ENCODE data around the gene ITPR1. TPM values are rescaled to one million over a fixed set of nuclear protein-coding genes. Genes with fewer than 3 reads are reported as not detected.

The ITPR1 gene
- total RNA-seq, 1 donor from 2014 or later = 90.5 TPM

- DNase-seq (ENCODE audit: low spot score) = no peak
These were observed 1.3 kb upstream of the ITPR1 start for GRCh38 chr3:4491855-4492207.

DNA sequence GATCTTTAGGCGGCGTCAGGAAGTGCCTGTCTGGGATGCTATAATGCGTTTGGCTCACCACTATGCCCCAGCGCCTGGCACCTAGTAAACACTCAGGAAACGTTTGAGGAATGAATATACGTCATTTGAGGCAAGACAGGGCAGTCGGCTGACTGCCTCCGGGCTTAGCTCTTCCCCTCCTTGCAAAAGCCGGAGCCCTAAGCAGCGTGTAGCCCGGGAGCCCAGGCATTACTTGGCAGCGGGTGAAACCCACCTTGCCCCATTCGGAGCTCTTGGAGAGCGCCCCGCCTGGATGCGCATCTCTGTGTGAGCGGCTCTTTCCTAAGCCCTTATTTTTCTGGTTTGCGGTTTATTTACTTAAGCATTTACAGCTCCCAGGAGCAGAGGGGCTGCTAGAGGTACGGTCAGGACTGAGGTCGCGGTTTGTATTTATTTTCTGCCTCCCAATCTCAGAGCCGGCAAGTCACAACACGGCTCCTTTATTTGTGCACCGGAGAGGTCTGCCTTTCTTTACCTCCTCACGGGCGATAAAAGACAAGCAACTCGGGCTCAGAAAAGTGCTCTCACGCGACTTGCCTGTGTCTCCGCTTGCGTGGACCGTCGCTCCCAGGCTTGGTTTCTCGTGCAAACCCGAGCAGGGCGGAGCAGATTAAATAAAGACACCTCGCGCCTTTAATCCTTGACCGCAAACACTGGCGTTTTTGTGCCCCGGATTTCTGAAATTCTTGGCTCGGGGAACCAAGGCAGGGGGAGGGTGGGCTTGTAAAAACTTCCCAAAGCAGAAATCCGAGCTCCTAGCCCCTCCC, 737 bp upstream of the ITPR1 start:
- DNase-seq (ENCODE audit: low spot score) = peak; percentile 61

DNA sequence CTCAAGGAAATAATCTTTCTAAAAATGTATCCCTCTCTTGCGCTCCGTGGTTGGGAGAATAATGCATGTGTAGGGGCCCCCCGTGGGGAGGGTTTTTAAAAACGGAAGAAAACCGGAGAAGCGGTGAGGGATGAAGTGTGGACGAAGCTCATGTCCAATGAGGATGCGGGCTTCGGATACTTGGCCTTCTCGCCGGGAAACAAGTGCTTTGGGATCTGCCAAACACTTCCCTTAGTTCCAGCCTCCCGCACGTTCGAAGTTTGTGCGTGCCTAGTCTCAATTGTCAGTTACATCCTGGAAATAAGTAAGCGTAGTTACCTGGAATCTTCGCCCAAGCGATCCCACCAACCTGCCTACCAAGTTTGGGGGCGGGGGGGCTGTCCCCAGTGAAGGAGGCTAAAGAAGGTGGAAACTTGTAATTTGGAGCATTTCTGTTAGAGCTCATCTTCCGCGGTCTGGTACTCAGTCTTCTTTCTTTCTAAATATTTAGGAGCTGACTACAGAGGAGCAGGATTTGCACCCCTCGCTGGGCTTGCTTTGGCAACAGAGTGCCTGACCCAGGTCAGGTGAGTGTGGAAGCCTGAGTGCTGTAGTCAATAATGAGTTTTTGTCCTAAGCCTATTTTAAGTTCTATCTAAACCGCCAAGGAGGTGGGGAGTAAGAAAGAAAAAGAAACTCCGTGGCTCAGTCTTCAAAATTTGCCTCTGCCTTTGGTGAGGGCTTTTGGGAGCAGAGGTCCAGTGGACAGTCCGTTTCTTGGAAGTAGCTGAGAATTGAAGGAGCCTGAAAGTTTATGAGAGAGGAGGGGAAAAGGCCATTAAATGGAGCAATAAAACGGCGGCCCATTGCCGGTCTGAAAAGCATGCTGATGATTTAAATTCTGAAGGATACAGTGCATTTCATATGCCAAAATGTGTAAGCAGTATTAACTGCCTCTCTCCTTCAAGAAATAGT, 1.1 kb downstream of the ITPR1 start:
- DNase-seq (ENCODE audit: low spot score) = no peak

GRCh38 chr3:4494895-4495264, 1.7 kb downstream of the ITPR1 start:
- DNase-seq (ENCODE audit: low spot score) = no peak

DNA sequence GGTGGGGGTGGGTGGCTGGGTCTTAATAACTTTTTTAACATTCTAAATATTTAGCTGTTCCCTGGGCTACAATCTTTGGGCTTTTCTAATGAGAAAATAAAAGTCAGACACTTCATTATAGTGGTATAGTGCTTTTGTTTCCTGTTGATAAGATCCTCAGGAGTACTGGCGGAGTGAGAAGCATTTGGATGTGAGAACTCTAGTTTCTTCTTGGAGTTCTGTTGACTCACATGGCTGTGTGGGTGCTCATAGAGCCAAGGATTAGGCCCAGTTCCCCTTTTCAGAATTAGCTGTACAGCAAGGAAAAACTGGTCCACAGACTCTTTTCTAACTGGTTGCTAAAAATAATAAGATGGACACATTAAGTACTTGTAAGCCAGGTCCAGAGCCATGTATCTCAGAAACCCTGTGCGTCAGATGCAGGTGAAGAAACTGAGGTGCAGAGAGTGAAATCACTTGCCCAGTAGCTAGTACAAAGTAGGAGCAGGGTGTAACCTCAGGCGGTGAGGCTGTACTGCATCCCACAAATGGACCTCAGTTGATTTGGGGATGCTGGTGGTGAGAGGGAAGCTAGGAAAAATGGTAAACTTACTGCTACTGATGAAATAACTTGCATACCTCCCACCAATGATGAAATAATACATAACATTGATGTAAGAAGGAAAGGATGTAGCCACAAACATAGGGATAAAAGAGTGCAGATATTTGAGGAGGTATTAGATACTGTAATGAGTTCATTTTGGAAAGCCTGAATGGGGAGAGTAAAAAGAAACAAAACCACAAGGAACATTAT, 2.3 kb downstream of the ITPR1 start:
- no peak for DNase-seq (ENCODE audit: low spot score)

DNA sequence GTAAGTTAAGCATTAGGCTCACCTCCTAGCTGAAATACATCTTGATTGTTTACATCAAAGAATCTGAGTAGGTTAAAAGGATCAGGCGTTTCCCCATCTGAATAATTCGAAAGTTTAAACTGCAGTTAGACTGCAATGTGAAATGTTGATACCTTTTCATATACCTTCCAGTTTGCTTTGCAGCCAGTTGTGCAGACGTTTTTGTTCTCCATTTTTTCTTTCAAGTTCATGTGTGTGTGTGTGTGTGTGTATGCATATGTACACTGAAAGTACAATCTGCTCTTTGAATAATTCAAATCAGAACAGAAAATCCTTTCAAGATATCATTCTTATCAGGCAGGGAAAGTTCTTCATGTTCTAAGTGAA, 2.9 kb downstream of the ITPR1 start:
- no peak for DNase-seq (ENCODE audit: low spot score)

DNA sequence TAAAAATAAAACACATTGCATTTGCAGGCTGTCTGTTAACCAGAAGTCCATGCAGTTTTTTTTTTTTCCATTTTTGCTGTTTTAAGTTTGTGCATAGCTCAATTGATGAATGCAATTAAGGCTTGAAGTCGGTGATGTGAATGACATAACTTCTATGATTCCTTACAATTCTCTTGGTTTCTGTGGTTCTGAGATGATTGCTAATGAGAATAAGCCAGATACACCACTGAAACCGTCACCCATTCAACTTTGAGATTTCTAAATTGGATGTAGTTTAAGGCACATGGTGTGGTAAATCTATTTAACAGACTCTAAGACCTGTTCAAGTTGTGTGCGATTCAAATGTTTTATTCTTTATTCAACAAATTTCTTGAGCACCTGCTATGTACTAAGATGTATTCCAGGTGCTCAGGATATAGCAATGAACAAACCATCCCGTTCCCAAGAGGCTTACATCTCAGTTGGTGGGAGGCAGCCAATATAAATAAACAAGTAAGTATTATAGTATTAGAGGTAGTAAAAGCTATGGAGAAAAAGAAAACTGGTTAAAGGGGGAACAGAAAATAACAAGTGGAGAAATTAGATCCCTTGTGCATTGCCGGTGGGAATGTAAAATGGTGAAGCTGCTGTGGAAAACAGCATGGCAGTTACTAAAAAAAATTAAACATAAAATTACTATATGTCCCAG, 4.0 kb downstream of the ITPR1 start:
- DNase-seq (ENCODE audit: low spot score) = no peak

DNA sequence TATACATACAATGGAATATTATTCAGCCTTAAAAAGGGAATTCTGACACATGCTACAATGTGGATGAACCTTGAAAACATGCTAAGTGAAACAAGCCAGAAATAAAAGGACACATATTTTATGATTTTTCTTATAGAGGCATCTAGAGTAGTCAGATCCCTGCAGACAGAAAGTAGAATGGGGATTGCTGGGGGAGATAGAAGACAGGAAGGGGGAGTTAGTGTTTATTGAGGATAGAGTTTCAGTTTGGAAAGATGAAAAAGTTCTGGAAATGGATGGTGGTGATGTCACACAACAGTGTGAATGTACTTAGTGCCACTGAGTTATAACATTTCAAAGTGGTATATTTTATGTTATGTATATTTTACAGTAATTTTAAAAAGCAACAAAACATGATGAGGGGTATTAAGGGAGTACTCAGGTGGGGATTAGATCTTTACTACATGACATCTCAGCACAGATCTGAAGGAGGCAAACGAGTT, 4.7 kb downstream of the ITPR1 start:
- no peak for DNase-seq (ENCODE audit: low spot score)

- no peak for DNase-seq (ENCODE audit: low spot score)
These were observed 5.3 kb downstream of the ITPR1 start for GRCh38 chr3:4498446-4498845.

DNA sequence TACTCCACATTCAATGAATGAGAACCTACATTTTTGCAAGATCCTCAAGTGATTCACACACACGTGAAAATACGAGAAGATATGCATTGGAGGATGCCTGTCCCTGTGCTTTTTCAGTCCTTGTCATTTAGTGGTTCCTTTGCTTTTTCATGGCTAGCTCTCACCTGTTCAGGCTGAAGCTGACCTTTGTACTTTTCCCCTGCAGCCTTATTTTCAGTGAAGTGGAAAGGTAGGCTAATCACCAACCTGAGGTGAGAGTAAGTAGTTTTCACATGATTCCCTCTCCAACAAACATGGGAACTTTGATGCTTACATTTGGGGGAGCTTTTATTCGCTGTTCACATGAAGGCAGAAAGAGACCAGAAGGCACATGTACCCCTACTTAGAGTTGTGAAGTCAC, 8.3 kb downstream of the ITPR1 start:
- DNase-seq (ENCODE audit: low spot score) = no peak

- no peak for DNase-seq (ENCODE audit: low spot score)
These were observed 8.8 kb downstream of the ITPR1 start for GRCh38 chr3:4501927-4502326.

- DNase-seq (ENCODE audit: low spot score) = no peak
These were observed 9.9 kb downstream of the ITPR1 start for GRCh38 chr3:4503050-4503449.

- peak; percentile 72 for DNase-seq (ENCODE audit: low spot score)
These were observed 11.5 kb downstream of the ITPR1 start for GRCh38 chr3:4504340-4505261.

- no peak for DNase-seq (ENCODE audit: low spot score)
These were observed 12.8 kb downstream of the ITPR1 start for GRCh38 chr3:4505688-4506558.

- DNase-seq (ENCODE audit: low spot score) = no peak
These were observed 13.4 kb downstream of the ITPR1 start for GRCh38 chr3:4506559-4507023.

GRCh38 chr3:4507024-4507596, 14.0 kb downstream of the ITPR1 start:
- DNase-seq (ENCODE audit: low spot score) = no peak

DNA sequence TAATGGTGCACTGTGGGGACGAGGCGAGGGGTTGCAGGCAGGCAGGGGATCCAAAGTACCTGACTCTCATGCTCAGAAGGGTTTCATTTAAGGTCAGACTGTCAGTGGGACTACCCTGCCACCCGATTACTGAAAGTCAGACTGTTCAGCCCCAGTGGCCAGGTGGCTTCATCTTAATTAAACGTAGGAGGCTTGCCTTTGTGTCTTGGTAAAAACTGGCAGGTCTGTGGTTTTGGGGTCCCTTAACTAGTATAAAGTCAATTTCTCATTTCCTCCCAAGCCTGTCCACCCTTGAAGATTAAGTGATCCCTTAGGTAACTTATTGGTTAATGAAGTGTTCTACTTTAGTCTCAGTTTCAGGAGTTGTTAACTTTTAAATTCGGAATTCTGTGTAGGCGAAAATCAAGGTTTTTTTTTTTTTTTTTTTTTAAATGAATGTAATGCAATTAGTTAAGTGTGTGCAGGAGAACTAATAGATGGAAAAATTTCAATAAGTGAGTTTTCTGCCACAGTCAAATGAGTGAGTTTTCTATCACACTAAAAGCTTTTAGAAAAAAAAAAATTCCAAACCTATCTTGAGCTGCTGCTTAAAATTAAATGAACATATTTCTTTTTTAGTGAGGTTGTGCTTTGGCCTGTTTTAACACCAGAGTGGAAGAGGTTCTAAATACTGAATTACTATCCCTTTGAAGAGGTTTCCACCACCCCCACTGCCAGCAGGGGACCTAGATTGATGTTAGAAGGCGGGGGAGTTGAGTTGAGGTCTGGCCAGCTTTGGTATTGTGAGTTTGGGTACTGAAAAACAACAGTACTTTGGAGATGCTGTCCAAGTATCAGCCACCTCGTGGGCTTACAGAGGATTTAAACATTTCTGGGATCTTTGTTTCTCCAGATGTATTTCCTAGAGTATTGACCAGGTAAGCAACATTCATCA, 15.2 kb downstream of the ITPR1 start:
- DNase-seq (ENCODE audit: low spot score) = no peak

- DNase-seq (ENCODE audit: low spot score) = no peak
These were observed 15.9 kb downstream of the ITPR1 start for GRCh38 chr3:4509043-4509442.

All from mucosa of gallbladder (tissue), 1 donor.